ENCODE measurements around the gene HBD.

The HBD gene

DNA sequence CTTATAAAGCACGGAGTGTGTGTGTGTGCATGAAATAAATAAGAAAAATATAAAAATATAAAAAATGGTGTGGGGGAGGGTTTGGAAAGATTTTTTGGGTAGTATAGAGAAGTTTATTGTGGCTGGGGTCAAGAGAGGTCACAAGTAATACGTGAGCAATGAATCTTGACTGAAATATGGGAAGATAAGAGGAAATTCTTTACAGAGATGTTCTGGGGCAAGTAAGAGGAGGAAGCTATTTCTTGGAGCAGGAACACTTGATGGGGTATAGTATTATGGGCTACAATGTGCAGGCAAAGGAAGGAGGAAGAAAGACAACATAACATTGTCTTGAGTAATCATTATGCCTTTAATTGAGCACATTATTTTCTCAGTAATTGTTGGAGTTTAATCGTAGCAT lies 2.1 kb downstream of the HBD start:
- no peak for FAIRE-seq

DNA sequence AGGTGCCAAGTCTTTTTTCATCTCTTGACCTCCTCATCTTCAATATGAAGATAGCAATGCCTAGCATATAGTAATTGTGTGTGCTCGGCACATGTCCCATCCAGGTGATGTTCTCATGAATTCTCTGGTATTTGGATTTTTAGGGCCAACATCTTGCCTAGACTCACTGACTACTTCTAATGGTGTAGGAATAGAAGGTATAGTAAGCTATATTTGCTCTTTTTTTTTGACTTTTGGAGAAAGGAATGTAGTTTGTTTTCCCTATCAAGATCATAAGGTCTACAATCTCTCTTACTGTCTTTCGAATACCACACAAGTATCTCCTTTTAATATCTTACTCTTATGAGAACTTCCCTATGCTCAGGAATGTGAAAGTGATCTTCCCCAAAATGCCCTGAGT lies 3.2 kb downstream of the HBD start:
- no peak for FAIRE-seq

DNA sequence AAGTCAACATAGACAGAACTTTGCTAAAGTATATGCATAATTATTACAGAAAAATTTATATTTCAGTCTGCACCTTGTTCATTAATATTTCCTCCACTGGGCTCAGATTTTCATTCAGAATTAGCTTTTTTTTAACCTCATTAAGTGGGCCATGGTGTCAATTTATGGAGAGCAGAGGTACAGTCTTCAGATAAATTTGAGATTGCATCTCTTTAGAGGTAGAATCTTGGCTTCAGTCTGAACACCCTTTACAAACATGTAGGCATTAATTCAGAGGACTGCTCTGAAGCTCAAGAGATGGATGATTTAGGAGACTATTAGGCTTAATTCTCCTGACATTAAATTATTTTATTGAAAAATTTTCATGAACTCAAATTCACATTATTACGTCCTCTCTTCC lies 4.0 kb downstream of the HBD start:
- no peak for FAIRE-seq

DNA sequence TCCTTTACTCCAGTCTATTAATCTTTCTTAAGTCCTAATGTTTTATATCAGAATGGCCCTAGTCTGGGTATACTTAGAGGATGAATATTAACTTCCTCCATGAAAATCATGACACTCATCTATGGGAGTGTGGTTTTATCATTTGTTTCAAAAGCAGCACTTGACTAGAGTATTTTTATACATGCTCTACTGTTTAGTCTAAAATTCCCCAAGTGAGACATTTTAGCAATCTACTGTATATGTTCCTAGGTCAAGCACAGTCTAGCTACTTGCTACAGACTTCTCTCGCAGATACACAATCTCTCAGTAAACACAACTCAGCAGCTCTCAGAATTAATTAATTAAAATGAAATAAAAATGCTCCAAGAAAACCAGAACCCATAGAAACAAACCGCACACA lies 4.5 kb downstream of the HBD start:
- no peak for FAIRE-seq

DNA sequence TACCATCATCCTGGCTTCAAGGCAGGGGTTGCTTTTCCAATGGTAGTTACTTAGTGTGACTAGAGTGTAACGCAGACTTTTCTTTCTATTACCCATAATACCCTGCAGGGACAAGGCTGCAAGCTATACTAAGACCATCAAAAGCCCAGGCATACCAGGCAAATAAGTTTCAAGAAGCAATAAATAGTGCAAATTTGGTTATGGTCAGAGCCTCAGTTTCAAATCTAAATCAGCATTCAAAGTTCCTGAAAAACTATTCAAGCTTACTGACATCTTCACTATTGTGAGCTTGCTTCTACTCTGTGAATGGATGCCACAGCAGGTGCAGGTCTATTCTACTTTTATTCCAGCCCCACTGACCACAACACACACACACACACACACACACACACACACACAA lies 4.9 kb downstream of the HBD start:
- FAIRE-seq, result no peak

DNA sequence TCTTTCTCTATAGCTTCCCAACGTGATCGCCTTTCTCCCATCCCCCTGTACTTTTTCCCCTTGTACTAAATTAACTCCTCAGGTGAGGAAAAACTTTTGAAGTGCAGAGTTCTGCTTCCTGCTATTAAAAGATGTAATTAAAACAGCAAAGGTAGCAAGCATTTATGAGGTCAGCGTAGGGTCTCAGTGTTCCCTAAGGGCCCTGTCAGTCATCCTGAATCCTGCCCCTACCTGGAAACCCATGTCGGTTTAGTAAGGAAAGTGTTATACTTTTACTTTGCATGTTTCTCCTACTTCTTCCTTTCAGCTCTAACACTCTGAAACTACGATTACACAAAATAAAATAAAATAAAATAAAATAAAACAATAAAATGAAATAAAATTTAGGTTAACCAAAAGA lies 6.2 kb downstream of the HBD start:
- FAIRE-seq, result no peak

DNA sequence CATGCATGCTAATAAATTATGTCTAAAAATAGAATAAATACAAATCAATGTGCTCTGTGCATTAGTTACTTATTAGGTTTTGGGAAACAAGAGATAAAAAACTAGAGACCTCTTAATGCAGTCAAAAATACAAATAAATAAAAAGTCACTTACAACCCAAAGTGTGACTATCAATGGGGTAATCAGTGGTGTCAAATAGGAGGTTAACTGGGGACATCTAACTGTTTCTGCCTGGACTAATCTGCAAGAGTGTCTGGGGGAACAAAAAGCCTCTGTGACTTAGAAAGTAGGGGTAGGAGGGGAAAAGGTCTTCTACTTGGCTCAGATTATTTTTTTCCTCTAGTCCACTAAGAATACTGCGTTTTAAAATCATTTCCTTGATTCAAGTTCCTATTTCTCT lies 6.6 kb downstream of the HBD start:
- no peak for FAIRE-seq

DNA sequence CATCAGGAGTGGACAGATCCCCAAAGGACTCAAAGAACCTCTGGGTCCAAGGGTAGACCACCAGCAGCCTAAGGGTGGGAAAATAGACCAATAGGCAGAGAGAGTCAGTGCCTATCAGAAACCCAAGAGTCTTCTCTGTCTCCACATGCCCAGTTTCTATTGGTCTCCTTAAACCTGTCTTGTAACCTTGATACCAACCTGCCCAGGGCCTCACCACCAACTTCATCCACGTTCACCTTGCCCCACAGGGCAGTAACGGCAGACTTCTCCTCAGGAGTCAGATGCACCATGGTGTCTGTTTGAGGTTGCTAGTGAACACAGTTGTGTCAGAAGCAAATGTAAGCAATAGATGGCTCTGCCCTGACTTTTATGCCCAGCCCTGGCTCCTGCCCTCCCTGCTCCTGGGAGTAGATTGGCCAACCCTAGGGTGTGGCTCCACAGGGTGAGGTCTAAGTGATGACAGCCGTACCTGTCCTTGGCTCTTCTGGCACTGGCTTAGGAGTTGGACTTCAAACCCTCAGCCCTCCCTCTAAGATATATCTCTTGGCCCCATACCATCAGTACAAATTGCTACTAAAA lies 7.5 kb downstream of the HBD start, which contains the start of gene HBB:
Gene HBB (minus strand): TSS at position 340 of the 579 bp plus-strand sequence. CDS start 50 bp downstream, at position 290.
- FAIRE-seq, result no peak

DNA sequence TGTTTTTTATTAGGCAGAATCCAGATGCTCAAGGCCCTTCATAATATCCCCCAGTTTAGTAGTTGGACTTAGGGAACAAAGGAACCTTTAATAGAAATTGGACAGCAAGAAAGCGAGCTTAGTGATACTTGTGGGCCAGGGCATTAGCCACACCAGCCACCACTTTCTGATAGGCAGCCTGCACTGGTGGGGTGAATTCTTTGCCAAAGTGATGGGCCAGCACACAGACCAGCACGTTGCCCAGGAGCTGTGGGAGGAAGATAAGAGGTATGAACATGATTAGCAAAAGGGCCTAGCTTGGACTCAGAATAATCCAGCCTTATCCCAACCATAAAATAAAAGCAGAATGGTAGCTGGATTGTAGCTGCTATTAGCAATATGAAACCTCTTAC lies 8.8 kb downstream of the HBD start:
- FAIRE-seq, result no peak

DNA sequence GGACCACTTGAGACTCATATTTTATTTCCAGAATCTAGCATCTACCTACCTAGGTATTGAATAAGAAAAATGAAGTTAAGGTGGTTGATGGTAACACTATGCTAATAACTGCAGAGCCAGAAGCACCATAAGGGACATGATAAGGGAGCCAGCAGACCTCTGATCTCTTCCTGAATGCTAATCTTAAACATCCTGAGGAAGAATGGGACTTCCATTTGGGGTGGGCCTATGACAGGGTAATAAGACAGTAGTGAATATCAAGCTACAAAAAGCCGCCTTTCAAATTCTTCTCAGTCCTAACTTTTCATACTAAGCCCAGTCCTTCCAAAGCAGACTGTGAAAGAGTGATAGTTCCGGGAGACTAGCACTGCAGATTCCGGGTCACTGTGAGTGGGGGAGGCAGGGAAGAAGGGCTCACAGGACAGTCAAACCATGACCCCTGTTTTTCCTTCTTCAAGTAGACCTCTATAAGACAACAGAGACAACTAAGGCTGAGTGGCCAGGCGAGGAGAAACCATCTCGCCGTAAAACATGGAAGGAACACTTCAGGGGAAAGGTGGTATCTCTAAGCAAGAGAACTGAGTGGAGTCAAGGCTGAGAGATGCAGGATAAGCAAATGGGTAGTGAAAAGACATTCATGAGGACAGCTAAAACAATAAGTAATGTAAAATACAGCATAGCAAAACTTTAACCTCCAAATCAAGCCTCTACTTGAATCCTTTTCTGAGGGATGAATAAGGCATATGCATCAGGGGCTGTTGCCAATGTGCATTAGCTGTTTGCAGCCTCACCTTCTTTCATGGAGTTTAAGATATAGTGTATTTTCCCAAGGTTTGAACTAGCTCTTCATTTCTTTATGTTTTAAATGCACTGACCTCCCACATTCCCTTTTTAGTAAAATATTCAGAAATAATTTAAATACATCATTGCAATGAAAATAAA lies 9.5 kb downstream of the HBD start:
- FAIRE-seq, result no peak

DNA sequence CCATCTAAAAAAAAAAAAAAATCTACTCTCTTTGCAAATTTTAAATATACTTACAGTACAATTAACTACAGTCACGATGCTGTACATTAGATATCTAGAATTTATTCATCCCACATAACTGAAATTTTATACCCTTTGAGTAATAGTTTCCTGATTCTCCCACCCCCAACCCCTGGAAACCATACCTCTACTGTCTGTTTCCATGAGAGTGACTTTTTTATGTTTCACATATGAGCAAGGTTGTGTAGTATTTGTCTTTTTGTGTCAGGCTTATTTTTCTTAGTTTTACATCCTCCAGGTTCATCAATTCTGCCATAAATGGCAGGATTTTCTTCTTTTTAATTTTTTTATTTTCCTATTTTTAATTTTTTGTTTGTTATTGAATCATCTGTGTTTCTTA lies 10.6 kb downstream of the HBD start:
- FAIRE-seq, result no peak

DNA sequence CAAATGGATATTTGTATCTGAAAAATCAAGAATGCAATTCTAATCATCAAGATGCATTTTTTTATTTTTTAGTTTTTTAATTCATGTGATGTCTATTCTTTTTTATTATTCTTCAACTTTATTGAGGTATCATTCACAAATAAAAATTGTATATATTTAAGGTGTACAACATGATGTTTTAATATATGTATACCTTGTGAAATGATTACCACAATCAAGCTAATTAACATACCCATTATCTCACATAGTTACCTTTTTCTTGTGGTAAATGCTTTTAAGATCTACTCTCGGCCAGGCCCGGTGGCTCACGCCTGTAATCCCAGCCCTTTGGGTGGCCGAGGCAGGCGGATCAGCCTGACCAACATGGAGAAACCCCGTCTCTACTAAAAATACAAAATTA lies 11.1 kb downstream of the HBD start:
- FAIRE-seq, result no peak

DNA sequence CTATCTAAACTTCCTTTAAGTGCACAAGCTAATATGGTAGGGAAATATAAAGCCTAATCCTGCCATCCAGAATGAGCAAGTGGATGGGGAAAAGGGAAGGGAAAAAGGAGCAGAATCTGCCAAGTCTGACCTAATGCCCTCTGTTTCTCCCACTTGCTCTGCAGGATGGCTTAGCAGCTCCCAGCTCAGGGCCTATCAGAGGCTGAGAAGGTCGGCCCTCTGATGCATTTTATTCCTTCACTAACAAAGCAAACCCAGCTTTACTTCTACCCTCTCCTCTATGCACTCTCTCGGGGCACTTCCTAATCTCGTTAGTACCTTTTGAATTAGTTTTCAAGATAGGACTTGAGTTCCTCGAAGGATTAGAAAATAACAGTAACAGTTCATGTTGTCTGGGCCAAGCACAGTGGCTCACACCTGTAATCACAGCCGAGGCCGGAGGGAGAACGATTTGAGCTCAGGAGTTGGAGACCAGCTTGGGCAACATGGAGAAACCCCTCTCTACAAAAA lies 23.9 kb downstream of the HBD start:
- FAIRE-seq, result no peak

DNA sequence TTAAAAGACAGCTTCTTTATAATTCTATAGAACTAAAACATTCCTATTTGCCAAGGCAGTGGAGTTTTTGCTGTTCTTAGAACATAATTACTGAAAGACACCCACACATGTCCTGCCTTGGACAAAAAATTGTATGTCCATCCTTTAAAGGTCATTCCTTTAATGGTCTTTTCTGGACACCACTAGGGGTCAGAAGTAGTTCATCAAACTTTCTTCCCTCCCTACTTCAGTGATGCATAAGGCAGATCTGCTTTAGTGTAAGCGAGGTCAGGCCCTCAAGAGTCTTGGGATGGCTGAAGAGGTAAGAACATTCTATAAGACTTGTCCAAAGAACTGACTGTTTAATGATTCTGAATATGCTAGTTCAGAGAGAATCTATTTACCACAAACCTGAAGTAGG lies 29.5 kb downstream of the HBD start:
- FAIRE-seq, result no peak

DNA sequence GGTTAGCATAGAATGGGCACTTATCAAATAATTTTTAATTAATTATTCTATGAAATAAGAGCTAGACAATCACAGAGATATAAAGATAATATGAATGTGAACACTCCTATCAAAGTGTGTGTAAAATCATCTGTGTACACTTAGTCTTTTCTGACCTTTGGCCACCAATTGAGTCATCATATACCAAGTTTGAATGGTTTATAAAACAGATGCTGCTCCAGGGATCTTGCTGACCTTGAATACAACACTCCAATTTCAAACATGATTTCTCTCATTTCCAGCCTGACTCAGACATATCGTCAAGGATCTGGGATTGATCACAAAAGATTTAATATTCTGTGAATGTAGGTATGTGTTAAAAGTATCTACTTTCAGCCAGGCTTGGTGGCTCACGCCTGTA lies 30.9 kb downstream of the HBD start:
- FAIRE-seq, result no peak

DNA sequence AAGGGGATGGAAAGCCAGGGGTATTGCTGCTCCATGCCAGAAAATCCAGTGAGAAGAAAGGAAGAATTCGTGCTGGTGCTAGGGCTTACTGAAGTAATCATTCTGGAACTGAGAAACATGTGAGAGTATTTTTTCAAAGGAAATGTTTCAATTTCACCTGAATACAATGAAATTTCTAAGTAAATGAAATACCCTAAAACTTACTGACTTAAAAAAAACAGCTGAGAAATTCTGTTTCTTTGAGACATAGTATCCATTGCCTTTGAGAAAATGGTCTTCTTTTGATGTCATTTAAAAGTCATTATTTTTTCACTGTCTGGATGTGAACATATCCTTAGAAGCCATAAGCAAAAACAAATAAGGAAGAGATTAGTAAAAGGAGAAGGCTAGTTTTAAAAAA lies 33.7 kb downstream of the HBD start, which contains the start of gene OR51V1:
Gene OR51V1 (minus strand): TSS at position 101 of the 400 bp plus-strand sequence. CDS start 0 bp downstream, at position 101.
- no peak for FAIRE-seq

DNA sequence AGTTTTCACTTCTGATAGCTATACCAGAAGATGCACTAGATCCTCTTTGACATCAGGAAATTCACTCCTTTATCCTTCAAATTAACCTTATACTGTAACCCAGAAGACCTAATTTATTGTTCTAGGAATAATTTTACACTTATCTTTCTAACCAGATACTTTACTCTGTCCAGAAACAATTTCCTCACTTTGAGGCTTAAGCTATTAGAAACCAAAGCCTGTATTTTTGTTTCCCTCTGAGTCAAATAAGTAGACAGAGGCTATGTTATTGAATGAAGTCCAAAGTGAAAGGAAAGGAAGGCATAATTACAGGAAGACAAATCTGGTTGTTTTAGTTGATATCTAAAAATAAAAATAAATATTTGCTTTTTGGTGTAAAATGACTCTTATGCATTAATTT lies 36.0 kb downstream of the HBD start:
- FAIRE-seq, result no peak

DNA sequence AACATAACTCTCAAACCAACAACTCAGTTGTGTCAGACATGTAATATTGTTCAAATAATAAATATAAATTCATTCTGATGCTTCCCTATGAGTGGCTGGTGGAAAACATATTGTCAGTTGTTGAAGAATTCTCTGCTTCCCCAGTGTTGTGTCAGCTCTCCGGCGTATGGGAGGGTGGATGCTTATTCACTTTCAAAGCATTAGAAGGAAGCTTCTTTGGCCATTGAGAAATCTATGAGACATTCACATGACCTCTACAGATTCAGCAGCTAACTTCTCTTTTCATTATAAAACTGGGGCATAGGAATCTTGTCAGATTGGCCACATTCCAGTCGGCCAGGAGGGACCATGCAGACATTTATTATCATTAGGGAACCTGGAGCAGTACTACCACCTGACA lies 36.7 kb downstream of the HBD start:
- no peak for FAIRE-seq

DNA sequence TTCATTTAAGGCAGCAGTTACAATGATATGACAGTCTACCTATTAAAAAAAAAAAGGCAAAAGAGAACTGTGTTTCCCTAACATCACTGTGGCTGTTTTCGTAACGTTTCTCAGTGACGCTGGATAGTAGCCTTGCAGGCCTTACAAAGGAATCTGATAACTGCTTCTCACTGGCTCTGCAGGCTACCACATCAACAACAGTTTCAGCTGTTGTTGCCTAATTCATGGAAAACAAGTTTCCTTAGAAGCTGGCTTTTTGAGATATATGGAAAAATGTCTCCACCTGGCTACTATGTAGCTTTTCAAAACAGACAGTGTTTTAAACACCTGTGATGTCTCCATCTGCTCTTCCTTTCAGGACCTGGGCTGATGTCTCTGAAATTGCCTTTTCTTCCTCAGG lies 37.6 kb downstream of the HBD start:
- no peak for FAIRE-seq

DNA sequence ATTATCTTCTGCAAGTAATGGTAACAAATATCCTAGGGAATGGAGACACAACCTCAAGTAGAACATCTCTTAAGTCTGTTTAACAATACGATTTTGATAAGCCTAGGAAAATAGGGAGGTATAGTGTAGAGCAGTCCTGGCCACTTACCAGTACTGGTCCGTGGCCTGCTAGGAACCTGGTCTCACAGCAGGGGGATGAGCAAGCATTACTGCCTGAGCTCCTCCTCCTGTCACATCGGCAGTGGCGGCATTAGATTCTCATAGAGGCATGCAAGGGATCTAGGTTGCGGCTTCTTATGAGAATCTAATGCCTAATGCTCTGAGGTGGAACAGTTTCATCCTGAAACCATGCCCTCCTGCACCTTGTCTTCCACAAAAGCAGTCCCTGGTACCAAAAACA lies 38.2 kb downstream of the HBD start:
- FAIRE-seq, result no peak

DNA sequence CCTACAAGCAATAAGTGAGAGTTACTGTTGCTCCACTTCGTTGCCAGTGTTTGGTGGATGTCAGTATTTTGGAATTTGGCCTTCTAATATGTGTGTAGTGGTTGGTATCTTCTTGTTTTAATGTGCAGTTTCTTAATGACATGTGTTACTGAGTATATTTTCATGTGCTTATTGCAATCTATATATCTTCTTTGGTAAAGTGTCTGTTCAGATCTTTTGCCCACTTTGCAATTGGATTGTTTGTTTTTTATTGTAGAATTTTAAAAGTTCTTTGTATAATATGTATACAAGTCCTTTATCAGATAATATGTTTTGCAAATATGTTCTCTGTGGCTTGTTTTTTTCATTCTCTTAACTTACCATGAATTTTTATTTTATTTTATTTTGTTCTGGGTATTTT lies 41.5 kb downstream of the HBD start:
- no peak for FAIRE-seq

DNA sequence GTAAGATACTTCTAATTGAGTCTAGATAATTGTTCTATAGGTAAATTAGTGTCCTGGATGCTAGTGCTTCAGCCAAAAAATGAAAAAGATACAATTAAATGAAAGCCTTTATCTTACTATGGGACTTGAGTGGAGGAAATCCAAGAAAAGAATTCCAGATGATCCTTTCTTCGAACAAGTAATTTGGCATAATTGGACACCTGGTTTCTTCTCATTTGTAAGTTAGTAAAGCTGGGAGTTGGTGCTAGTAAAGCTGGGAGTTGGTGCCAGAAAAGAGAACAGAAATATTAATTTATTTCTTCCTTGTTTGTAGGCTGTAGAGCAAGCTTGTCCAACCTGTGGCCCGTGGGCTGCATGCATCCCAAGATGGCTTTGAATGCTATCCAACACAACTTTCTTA lies 46.1 kb downstream of the HBD start:
- no peak for FAIRE-seq

All from endometrium (tissue), 2 donors.